HL-60 (cell line): ENCODE results near the gene ERRFI1.
"Not testable (repeated sequence)": the region's sequence is repeated elsewhere in the genome, so short reads cannot be mapped to it uniquely, and the experiment has no call there.

ENCODE experiments used
- DNase-seq, 2 experiments: peaks; one replicate each; pipeline ENCODE4 v3.0.0-alpha.2; 2010 to 2020; ENCODE audit warnings: low read depth in 1 of 2, low spot score in 1 of 2
- H3K27ac ChIP-seq: fragments of 250-450 bp; sonication (Bioruptor Pico); replicated peaks from 2 replicates; pipeline ENCODE4 v1.5.1; 2020; ENCODE audit warnings: mild to moderate bottlenecking, moderate library complexity
- H3K27me3 ChIP-seq: fragments of 250-450 bp; sonication (Bioruptor Pico); 2 replicates; pipeline ENCODE4 v1.5.1; 2021; ENCODE audit warnings: mild to moderate bottlenecking, moderate library complexity; ENCODE audit not compliant: insufficient read depth, poor library complexity, severe bottlenecking
- H3K4me3 ChIP-seq: replicated peaks from 2 replicates; pipeline ENCODE4 v1.5.1; 2011; ENCODE audit warnings: mild to moderate bottlenecking, control low read depth, low read length; ENCODE audit not compliant: insufficient read depth
- GABPA ChIP-seq: IDR thresholded peaks from 2 replicates; pipeline ENCODE4 v1.6.1; 2012; ENCODE audit warnings: low read depth
- POLR2AphosphoS5 ChIP-seq: IDR thresholded peaks from 2 replicates; pipeline ENCODE4 v1.6.1; 2012; ENCODE audit warnings: low read depth
- SPI1 ChIP-seq: IDR thresholded peaks from 2 replicates; pipeline ENCODE4 v1.6.1; 2012; ENCODE audit warnings: low read depth, mild to moderate bottlenecking, borderline replicate concordance
- TF ChIP-seq, protein P1 (sequence below): IDR thresholded peaks from one replicate; pipeline ENCODE4 v1.5.1; 2011; ENCODE audit warnings: low read length, control low read depth, inconsistent platforms; ENCODE audit not compliant: insufficient read depth
- TF ChIP-seq, protein P2 (sequence below): IDR thresholded peaks from 2 replicates; pipeline ENCODE4 v1.6.1; 2012; ENCODE audit warnings: low read depth; ENCODE audit not compliant: insufficient replicate concordance

Gene ERRFI1

GRCh38 chr1:8070381-8070811 lies 44.3 kb upstream of the ERRFI1 start:
- DNase-seq = no peak
- Histone ChIP-seq H3K27me3 (no peaks in the 10 kb centered on the region), H3K27ac (no peak overlapping the region), H3K4me3 (no peak overlapping the region)
- TF ChIP-seq POLR2AphosphoS5 (no peak), SPI1 (no peak), GABPA (no peak)
- TF ChIP-seq, protein P1, sequence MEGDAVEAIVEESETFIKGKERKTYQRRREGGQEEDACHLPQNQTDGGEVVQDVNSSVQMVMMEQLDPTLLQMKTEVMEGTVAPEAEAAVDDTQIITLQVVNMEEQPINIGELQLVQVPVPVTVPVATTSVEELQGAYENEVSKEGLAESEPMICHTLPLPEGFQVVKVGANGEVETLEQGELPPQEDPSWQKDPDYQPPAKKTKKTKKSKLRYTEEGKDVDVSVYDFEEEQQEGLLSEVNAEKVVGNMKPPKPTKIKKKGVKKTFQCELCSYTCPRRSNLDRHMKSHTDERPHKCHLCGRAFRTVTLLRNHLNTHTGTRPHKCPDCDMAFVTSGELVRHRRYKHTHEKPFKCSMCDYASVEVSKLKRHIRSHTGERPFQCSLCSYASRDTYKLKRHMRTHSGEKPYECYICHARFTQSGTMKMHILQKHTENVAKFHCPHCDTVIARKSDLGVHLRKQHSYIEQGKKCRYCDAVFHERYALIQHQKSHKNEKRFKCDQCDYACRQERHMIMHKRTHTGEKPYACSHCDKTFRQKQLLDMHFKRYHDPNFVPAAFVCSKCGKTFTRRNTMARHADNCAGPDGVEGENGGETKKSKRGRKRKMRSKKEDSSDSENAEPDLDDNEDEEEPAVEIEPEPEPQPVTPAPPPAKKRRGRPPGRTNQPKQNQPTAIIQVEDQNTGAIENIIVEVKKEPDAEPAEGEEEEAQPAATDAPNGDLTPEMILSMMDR = no peak
- TF ChIP-seq, protein P2, sequence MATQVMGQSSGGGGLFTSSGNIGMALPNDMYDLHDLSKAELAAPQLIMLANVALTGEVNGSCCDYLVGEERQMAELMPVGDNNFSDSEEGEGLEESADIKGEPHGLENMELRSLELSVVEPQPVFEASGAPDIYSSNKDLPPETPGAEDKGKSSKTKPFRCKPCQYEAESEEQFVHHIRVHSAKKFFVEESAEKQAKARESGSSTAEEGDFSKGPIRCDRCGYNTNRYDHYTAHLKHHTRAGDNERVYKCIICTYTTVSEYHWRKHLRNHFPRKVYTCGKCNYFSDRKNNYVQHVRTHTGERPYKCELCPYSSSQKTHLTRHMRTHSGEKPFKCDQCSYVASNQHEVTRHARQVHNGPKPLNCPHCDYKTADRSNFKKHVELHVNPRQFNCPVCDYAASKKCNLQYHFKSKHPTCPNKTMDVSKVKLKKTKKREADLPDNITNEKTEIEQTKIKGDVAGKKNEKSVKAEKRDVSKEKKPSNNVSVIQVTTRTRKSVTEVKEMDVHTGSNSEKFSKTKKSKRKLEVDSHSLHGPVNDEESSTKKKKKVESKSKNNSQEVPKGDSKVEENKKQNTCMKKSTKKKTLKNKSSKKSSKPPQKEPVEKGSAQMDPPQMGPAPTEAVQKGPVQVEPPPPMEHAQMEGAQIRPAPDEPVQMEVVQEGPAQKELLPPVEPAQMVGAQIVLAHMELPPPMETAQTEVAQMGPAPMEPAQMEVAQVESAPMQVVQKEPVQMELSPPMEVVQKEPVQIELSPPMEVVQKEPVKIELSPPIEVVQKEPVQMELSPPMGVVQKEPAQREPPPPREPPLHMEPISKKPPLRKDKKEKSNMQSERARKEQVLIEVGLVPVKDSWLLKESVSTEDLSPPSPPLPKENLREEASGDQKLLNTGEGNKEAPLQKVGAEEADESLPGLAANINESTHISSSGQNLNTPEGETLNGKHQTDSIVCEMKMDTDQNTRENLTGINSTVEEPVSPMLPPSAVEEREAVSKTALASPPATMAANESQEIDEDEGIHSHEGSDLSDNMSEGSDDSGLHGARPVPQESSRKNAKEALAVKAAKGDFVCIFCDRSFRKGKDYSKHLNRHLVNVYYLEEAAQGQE = no peak

DNA sequence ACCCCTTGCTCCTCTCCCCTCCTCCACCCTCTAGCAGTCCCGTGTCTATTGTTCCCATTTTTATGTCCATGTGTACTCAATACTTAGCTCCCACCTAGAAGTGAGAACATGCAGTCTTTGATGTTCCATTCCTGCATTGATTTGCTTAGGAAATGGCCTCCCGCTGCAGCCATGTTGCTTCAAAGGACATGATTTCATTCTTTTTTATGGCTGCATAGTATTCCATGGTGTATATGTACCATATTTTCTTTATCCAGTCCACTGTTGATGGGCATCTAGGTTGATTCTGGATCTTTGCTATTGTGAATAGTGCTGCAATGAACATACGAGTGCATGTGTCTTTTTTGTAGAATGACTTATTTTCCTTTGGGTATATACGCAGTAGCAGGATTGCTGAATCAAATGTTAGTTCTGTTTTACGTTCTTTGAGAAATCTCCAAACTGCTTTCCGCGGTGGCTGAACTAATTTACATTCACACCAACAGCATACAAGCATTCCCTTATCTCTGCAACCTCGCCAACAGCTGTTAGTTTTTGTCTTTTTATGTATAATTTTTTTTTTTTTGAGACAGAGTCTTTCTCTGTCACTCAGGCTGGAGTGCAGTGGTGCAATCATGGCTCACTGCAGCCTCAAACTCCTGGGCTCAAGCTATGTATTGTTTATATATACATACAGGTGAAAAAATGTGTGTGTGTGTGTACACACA lies 43.7 kb upstream of the ERRFI1 start:
- not testable (repeated sequence) for H3K4me3 ChIP-seq, DNase-seq, H3K27ac ChIP-seq, H3K27me3 ChIP-seq

GRCh38 chr1:8065369-8065768 lies 39.3 kb upstream of the ERRFI1 start:
- H3K4me3 ChIP-seq = no peak overlapping the region
- H3K27ac ChIP-seq = no peak overlapping the region
- DNase-seq = no peak
- no peaks in the 10 kb centered on the region for H3K27me3 ChIP-seq
- TF ChIP-seq, protein P2 = no peak
- TF ChIP-seq GABPA (no peak), SPI1 (no peak), POLR2AphosphoS5 (no peak)
- TF ChIP-seq, protein P1 = no peak

DNA sequence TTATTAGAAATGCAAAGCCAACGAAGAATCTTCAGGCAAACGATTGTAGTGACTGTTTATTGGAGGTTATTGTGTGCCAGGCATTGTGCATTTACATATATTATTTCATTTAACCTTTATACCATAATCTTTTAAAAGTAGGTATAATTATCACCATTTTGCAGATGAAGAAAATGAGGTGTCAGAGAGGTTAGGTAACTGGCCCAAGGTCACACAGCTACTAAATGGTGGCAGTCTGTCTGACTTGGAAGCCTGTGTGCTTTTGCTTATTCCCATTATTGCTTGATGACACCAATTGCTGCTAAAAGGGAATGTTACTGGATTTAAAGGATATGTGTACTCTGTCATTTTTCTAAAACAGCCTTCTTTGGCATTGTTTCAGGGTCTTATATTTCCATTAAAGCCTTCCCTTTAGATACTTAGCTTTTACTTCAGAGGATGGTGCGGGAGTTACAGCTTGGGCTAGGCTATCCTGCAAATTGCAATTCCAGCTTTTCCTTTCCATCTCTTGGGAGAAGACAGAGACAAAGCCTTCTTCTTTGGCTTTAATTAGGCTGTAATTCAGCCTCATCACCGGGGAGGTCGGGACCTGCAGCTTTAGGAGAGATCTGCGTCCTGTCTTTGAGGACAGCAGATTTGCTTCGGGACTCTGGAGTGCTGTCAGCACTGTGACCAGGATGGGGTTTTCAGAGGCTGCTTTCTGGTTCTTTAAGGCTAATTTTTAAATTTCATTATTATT lies 37.4 kb upstream of the ERRFI1 start:
- no peak overlapping the region for H3K4me3 ChIP-seq
- DNase-seq = no peak
- TF ChIP-seq, protein P2 = no peak
- no peak overlapping the region for H3K27ac ChIP-seq
- no peaks in the 10 kb centered on the region for H3K27me3 ChIP-seq
